PFSK-1 (cell line): ENCODE results near the gene ANKRD18A.

Experiments used
- FOXP2 ChIP-seq: optimal IDR thresholded peaks from 2 replicates; pipeline ENCODE3; 2011; ENCODE audit warnings: borderline replicate concordance, control low read depth, inconsistent platforms; ENCODE audit not compliant: insufficient read depth; ENCODE audit errors: extremely low read length, extremely low read depth
- POLR2AphosphoS5 ChIP-seq: IDR thresholded peaks from 2 replicates; pipeline ENCODE4 v1.6.1; 2012; ENCODE audit warnings: low read depth, mild to moderate bottlenecking, control low read depth, low read length, moderate library complexity
- SIN3A ChIP-seq: IDR thresholded peaks from 2 replicates; pipeline ENCODE4 v1.6.1; 2012; ENCODE audit warnings: mild to moderate bottlenecking, low read length, moderate library complexity, borderline replicate concordance; ENCODE audit not compliant: insufficient read depth
- TAF1 ChIP-seq: IDR thresholded peaks from 2 replicates; pipeline ENCODE4 v1.6.1; 2012; ENCODE audit warnings: low read length, control low read depth, borderline replicate concordance; ENCODE audit not compliant: insufficient read depth
- TF ChIP-seq, protein P1 (sequence below), 2 experiments: IDR thresholded peaks; 2 replicates each; pipeline versions ENCODE4 v1.6.1 to v1.8.0; 2011 to 2012; ENCODE audit warnings: low read depth in 2 of 2, low read length in 2 of 2, control low read depth in 1 of 2, inconsistent platforms in 1 of 2, mild to moderate bottlenecking in 1 of 2, moderate library complexity in 1 of 2; ENCODE audit not compliant: insufficient read depth in 1 of 2

DNA sequence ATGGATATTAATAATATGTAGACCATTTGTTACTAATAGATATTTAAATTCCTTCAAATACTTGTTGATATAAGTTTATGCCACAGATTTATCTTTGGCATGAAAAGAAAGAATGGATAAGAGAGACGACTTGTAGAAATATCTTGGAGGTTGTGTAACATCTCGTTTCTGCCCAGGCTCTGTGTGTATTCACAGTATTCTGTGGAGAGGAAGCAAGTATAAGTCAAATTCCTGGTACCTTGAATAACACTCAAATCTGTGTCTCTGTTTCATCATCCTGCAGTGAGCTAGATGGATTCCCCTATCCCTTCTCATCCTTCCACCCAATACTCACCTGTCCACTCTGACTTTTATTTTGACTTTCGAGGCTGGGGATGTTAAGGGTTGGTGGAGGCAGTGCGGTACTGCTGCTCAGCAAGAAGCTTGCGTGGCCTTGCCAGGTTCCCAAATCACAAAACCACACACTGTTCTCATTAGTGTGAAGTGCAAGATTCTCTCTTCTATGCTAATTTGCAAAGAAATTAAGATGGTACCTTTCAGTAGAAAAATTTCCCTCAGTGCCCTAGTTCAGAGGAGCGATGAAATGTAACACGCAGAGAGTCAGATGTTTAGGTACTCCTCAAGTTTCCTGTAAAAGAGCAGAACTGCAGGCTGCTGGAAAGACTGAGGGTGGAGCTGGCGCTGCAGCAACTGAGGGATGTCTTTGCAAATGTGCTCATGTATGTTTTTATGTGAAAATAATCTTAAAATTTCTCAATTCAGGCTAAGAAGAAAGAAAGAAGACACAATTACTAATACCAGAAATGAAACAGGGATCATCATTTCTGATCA, 42.6 kb upstream of the ANKRD18A start:
- TF ChIP-seq, protein P1, sequence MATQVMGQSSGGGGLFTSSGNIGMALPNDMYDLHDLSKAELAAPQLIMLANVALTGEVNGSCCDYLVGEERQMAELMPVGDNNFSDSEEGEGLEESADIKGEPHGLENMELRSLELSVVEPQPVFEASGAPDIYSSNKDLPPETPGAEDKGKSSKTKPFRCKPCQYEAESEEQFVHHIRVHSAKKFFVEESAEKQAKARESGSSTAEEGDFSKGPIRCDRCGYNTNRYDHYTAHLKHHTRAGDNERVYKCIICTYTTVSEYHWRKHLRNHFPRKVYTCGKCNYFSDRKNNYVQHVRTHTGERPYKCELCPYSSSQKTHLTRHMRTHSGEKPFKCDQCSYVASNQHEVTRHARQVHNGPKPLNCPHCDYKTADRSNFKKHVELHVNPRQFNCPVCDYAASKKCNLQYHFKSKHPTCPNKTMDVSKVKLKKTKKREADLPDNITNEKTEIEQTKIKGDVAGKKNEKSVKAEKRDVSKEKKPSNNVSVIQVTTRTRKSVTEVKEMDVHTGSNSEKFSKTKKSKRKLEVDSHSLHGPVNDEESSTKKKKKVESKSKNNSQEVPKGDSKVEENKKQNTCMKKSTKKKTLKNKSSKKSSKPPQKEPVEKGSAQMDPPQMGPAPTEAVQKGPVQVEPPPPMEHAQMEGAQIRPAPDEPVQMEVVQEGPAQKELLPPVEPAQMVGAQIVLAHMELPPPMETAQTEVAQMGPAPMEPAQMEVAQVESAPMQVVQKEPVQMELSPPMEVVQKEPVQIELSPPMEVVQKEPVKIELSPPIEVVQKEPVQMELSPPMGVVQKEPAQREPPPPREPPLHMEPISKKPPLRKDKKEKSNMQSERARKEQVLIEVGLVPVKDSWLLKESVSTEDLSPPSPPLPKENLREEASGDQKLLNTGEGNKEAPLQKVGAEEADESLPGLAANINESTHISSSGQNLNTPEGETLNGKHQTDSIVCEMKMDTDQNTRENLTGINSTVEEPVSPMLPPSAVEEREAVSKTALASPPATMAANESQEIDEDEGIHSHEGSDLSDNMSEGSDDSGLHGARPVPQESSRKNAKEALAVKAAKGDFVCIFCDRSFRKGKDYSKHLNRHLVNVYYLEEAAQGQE (IDR thresholded peaks at IDR 0.05; ENCODE audit: insufficient read depth in 1 of 2, low read depth in 2 of 2, low read length in 2 of 2), result no peak
- TF ChIP-seq POLR2AphosphoS5 (no peak), TAF1 (no peak), SIN3A (no peak), FOXP2 (no peak)
